Tibial artery (tissue), 4 donors: ENCODE results near the gene RAB21.

ENCODE experiments used
- DNase-seq, 2 donors: peaks; one replicate each; pipeline ENCODE4 v3.0.0-alpha.2; 2019
- H3K27ac ChIP-seq, 2 donors: fragments of 200-600 bp; sonication (generic) in 1 of 2; 1 replicate in 1 of 2; 2 replicates in 1 of 2; pipeline ENCODE4 v1.5.1; 2018 to 2019; ENCODE audit warnings: mild to moderate bottlenecking in 1 of 2
- H3K27me3 ChIP-seq, 2 donors: fragments of 200-600 bp; sonication (generic) in 1 of 2; one replicate each; pipeline versions ENCODE4 v1.5.1 to v1.6.0; 2016 to 2019
- H3K36me3 ChIP-seq, 3 donors: fragments of 200-600 bp; sonication (generic) in 2 of 3; one replicate each; pipeline ENCODE4 v1.5.1; 2016 to 2019; ENCODE audit warnings: mild to moderate bottlenecking in 2 of 3
- H3K4me1 ChIP-seq, 4 donors: fragments of 200-600 bp; sonication (generic) in 2 of 4; 1 replicate in 3 of 4; 2 replicates in 1 of 4; pipeline ENCODE4 v1.5.1; 2016 to 2019
- H3K4me3 ChIP-seq, 2 donors: fragments of 200-600 bp; sonication (generic) in 1 of 2; 1 replicate in 1 of 2; 2 replicates in 1 of 2; pipeline ENCODE4 v1.5.1; 2018 to 2019; ENCODE audit warnings: mild to moderate bottlenecking in 2 of 2
- H3K9me3 ChIP-seq, 3 donors: fragments of 200-600 bp; sonication (generic) in 1 of 3; one replicate each; pipeline ENCODE4 v1.5.1; 2016 to 2019
- intact Hi-C: fragments of 100-400 bp; cut with DNase I; formaldehyde crosslinking; loops from one replicate; pipeline ENCODE4 v1.15.0; 2023; ENCODE audit warnings: low total_unique reads
- TF ChIP-seq, protein P1 (sequence below), 2 experiments: fragments of 200-600 bp in 1 of 2; fragments of 450-650 bp in 1 of 2; IDR thresholded peaks; one replicate each; pipeline ENCODE4 v1.5.1; 2017 to 2019; ENCODE audit warnings: antibody characterized with exemption in 2 of 2, mild to moderate bottlenecking in 1 of 2, moderate library complexity in 1 of 2

The RAB21 gene

DNA sequence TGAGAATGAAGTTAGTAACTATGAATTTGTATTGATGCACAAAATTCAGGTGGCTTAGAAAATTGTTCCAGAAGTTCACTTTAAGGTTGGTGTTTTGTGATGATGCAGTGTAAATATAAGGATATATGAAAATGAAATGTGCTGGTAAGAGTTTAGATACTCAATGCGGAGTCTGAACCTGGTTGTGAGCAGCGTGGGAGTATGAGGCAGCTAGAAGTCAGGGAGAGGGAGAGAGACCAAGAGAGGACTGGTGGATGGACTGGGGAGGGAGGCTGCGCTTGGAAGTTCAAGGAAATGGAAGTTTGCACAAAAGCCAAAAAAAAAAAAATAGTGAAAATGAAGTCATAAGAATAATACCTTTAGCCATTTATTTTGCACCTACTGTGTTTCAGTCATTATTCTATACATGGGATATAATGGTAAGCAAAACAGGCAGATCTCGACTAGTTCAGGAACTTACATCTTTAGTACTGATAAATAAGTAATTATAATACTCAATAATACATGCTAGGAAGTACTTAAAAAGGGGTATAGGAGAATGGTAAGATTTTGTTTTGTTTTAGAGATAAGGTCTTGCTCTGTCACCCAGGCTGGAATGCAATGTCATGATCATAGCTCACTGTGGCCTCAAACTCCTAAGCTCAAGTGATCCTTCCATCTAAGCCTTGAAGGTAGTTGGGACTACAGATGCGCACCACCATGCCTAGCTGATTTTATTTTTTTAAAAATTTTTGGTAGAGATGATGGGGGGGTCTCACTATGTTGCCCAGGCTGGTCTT, 10.0 kb upstream of the RAB21 start:
- TF ChIP-seq, protein P1, sequence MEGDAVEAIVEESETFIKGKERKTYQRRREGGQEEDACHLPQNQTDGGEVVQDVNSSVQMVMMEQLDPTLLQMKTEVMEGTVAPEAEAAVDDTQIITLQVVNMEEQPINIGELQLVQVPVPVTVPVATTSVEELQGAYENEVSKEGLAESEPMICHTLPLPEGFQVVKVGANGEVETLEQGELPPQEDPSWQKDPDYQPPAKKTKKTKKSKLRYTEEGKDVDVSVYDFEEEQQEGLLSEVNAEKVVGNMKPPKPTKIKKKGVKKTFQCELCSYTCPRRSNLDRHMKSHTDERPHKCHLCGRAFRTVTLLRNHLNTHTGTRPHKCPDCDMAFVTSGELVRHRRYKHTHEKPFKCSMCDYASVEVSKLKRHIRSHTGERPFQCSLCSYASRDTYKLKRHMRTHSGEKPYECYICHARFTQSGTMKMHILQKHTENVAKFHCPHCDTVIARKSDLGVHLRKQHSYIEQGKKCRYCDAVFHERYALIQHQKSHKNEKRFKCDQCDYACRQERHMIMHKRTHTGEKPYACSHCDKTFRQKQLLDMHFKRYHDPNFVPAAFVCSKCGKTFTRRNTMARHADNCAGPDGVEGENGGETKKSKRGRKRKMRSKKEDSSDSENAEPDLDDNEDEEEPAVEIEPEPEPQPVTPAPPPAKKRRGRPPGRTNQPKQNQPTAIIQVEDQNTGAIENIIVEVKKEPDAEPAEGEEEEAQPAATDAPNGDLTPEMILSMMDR (IDR thresholded peaks at IDR 0.05): no peak
- H3K27me3 ChIP-seq: no peaks in the 10 kb centered on the region
- no peaks in the 10 kb centered on the region for H3K36me3 ChIP-seq
- no peak overlapping the region for H3K4me3 ChIP-seq
- intact Hi-C loops: loop anchor here (5.0 kb wide), 1 partner anchor 327 kb away; no protein-coding TSS in a partner anchor
- no peaks in the 10 kb centered on the region for H3K9me3 ChIP-seq
- no peaks in the 10 kb centered on the region for H3K4me1 ChIP-seq
- no peak overlapping the region for H3K27ac ChIP-seq
- no peak for DNase-seq

DNA sequence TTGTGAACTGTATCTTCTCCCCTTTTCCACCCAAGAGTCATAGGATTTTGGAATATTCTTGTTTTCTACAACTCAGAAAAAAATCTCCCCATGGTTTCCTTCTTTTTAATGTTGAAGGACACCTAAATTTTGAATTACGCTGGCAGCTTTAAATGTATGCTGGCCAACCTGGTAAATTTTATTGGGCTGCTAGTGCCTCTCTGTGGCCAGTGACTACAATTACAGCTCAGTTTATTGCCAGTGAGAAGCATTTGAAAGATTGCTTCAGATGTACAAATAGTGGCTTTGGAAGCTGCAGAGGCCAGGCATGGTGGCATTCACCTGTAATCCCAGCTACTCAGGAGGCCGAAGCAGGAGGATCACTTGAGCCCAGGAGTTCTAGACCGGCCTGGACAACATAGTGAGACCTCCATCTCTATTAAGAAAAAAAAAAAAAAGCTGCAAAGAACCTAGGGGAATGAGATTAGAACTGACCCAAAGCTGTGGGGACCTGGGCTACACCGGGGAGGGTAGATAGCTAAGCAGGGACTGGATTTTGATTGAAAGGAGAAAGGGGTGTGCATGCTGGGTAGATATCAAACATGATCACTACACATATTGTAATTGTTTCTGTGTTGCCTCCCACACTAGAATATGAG, 7.6 kb upstream of the RAB21 start:
- intact Hi-C loops: loop anchor here (5.0 kb wide), 1 partner anchor 330 kb away; no protein-coding TSS in a partner anchor
- Histone ChIP-seq H3K36me3 (no peaks in the 10 kb centered on the region), H3K4me1 (no peaks in the 10 kb centered on the region), H3K4me3 (no peak overlapping the region), H3K9me3 (no peaks in the 10 kb centered on the region), H3K27ac (no peak overlapping the region), H3K27me3 (no peaks in the 10 kb centered on the region)
- TF ChIP-seq, protein P1 (IDR thresholded peaks at IDR 0.05): peak; percentile 69 to 71
- DNase-seq: no peak

GRCh38 chr12:71748081-71748850, 6.4 kb upstream of the RAB21 start:
- Histone ChIP-seq H3K36me3 (no peaks in the 10 kb centered on the region), H3K27ac (no peak overlapping the region), H3K4me1 (no peaks in the 10 kb centered on the region), H3K9me3 (no peaks in the 10 kb centered on the region), H3K27me3 (no peaks in the 10 kb centered on the region), H3K4me3 (no peak overlapping the region)
- TF ChIP-seq, protein P1 (IDR thresholded peaks at IDR 0.05): no peak
- no peak for DNase-seq
- intact Hi-C loops: loop anchor here (5.0 kb wide), 1 partner anchor 331 kb away; no protein-coding TSS in a partner anchor

DNA sequence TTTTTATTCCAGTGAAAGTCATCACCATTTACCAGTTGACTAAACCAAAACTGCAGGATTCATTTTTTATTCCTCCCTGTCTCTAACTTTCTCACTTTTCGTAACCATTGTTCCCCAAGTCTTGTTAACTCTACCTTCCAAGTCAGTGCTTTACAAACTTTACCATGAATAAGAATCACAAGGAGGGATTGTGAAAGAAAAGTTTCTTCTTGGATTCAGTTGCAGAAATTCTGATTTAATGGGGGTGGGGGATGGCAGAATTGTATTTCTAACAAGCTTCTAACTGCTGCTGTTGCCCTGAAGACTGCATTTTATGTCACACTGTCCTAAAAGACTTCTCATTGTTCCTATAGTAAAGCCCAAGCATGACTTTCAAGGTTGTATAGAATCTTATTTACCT, 5.0 kb upstream of the RAB21 start:
- intact Hi-C loops: loop anchor here (5.0 to 10.0 kb wide), 3 partner anchors 62 to 332 kb away; partner anchors contain the start of genes TBC1D15 and TMEM19
- DNase-seq: no peak

GRCh38 chr12:71752891-71753290, 1.8 kb upstream of the RAB21 start:
- intact Hi-C loops: loop anchor here (5.0 to 10.0 kb wide), 2 partner anchors 66 to 82 kb away; partner anchors contain the start of genes TBC1D15 and TMEM19
- no peaks in the 10 kb centered on the region for H3K9me3 ChIP-seq
- no peak for DNase-seq
- H3K36me3 ChIP-seq: peaks cover 0 to 1% (median 0%) of the 10 kb centered on the region in 3 donors
- no peaks in the 10 kb centered on the region for H3K27me3 ChIP-seq
- H3K4me3 ChIP-seq: no peak overlapping the region
- H3K4me1 ChIP-seq: peaks cover 0 to 21% (median 8%) of the 10 kb centered on the region in 4 donors
- H3K27ac ChIP-seq: no peak overlapping the region
- TF ChIP-seq, protein P1 (IDR thresholded peaks at IDR 0.05): no peak

More for the DNA sequence above, 5.0 kb upstream of the RAB21 start:
- TF ChIP-seq, protein P1 (IDR thresholded peaks at IDR 0.05): no peak
- Histone ChIP-seq H3K4me1 (peaks cover 0 to 5% (median 0%) of the 10 kb centered on the region in 4 donors), H3K36me3 (no peaks in the 10 kb centered on the region), H3K9me3 (no peaks in the 10 kb centered on the region), H3K4me3 (no peak overlapping the region), H3K27ac (no peak overlapping the region), H3K27me3 (no peaks in the 10 kb centered on the region)
